Muscle layer of colon (tissue), 2 donors: Measurements from ENCODE around the gene THBS3.
"Not testable (repeated sequence)": the region's sequence is repeated elsewhere in the genome, so short reads cannot be mapped to it uniquely, and the experiment has no call there.

Experiments used
- H3K27ac ChIP-seq: one replicate; pipeline ENCODE4 v1.7.0; 2013; ENCODE audit warnings: low read depth, mild to moderate bottlenecking, low read length, moderate library complexity
- H3K27me3 ChIP-seq, 2 donors: one replicate each; pipeline ENCODE4 v1.7.0; 2013; ENCODE audit warnings: low read length in 2 of 2, mild to moderate bottlenecking in 2 of 2; ENCODE audit not compliant: insufficient read depth in 2 of 2, control insufficient read depth in 1 of 2
- H3K36me3 ChIP-seq: one replicate; pipeline ENCODE4 v1.7.0; 2013; ENCODE audit warnings: mild to moderate bottlenecking, low read length; ENCODE audit not compliant: insufficient read depth
- H3K4me1 ChIP-seq: one replicate; pipeline ENCODE4 v1.7.0; 2013; ENCODE audit warnings: mild to moderate bottlenecking, low read length; ENCODE audit not compliant: insufficient read depth
- H3K4me3 ChIP-seq, 2 donors: one replicate each; pipeline ENCODE4 v1.7.0; 2013; ENCODE audit warnings: low read length in 2 of 2, low read depth in 1 of 2, mild to moderate bottlenecking in 1 of 2, moderate library complexity in 1 of 2
- H3K9ac ChIP-seq: one replicate; pipeline ENCODE4 v1.7.0; 2013; ENCODE audit warnings: low read length
- H3K9me3 ChIP-seq: one replicate; pipeline ENCODE4 v1.7.0; 2013; ENCODE audit warnings: mild to moderate bottlenecking, low read length
- donor health status: abdominal sarcoma.
- donor health status: Adenocarcinoma of cecum.

Gene THBS3

DNA sequence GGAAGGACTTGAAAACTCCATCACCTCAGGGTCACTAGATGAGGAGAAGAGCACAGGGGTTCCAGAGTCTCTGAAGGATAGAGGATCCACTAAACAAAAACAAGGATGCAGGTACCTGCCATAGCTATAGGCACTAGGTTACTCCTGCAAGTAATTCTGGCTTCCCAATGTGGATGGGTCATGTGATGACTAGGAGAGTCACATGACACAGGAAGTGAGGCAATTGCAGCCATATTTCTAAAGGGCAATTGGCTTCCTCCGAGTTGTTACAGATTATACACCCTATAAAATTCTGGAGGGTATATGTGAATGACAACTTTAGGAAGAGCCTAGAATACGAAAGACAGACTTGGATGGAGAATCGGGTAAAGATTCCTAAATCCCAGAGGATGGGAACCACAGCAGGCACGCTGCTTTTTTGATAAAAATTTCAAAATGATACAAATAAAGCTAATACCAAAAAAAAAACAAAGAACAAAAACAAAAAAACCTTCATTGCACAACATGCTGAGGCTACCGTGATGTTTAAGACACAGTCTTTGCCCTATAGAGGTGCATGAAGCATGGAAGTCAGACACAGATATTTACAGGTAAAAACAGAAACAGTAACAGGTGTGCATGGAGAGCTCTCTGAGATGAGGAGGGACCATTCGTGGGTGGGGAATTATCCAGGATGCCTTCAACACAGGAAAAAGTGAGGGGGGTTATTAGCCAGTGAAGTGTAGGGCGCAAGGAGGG is 11.3 kb upstream of the THBS3 start:
- Histone ChIP-seq H3K36me3 (no peaks in the 10 kb centered on the region), H3K9ac (no peak overlapping the region), H3K27ac (no peak overlapping the region), H3K4me3 (peak overlapping the region in 1 of 2 donors; percentile 32), H3K4me1 (peaks cover 6% of the 10 kb centered on the region), H3K9me3 (no peaks in the 10 kb centered on the region), H3K27me3 (no peaks in the 10 kb centered on the region)

- H3K27ac ChIP-seq, H3K36me3 ChIP-seq, H3K27me3 ChIP-seq, H3K9ac ChIP-seq, H3K4me3 ChIP-seq, H3K9me3 ChIP-seq: not testable (repeated sequence)
- peaks cover 16% of the 10 kb centered on the region for H3K4me1 ChIP-seq
Observed at GRCh38 chr1:155214702-155215101, 7.0 kb upstream of the THBS3 start.

DNA sequence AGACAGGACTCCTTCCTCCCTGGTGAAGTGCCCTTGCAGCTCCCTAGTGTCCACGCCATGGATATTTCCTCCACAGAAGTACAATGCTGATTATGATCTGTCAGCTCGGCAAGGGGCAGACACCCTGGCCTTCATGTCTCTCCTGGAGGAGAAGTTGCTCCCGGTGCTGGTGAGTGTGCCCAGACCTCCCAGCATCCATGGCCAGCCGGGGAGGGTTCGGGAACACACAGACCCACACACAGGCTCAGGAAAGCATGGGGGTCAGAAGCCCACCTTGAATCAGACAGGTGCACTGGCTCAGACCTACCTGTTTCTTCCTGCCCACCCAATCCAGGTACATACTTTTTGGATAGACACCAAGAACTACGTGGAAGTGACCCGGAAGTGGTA is 4.3 kb upstream of the THBS3 start:
- H3K4me3 ChIP-seq, H3K27ac ChIP-seq, H3K27me3 ChIP-seq, H3K36me3 ChIP-seq, H3K9ac ChIP-seq, H3K9me3 ChIP-seq: not testable (repeated sequence)
- peaks cover 28% of the 10 kb centered on the region for H3K4me1 ChIP-seq

GRCh38 chr1:155211381-155212050 is 3.8 kb upstream of the THBS3 start:
- H3K4me1 ChIP-seq, result peaks cover 33% of the 10 kb centered on the region
- H3K4me3 ChIP-seq, H3K9ac ChIP-seq, H3K27ac ChIP-seq, H3K36me3 ChIP-seq, H3K27me3 ChIP-seq, H3K9me3 ChIP-seq: not testable (repeated sequence)

DNA sequence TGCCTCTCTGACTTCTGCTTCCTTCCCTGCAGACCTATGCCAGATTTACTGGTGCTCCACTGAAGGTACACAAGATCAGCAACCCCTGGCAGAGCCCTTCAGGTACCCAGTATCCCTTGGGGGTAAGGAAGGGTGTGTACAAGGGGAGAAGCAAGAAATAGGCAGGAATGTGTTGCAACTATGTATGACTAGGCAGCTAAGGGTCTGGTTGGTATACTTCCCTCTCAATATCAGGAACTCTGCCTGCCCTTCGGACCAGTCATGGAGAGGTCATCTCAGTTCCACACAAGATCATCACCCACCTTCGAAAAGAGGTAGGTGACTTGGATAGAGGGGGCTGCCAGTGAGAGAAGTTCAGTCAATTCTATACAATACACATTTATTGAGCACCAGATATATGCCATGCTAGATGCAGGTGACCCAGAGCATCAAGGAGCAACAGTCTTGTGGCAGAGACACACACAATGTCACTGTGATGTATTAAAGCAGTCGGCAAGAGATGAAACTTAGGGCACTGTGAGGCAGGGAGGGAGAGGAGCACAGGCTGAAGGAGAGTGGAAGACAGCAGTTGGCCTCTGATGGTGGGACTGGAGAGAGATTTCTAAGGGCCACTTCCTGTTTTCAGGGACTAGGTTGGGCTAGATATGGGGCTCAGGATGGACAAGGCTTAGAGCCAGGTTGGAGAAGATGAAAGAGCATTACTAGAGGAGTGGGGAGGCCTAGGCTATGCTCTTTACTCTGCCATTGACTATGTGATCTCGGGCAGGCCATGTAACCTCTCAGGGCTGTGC is 2.8 kb upstream of the THBS3 start:
- H3K9ac ChIP-seq, result no peak overlapping the region
- peaks cover 41% of the 10 kb centered on the region for H3K4me1 ChIP-seq
- H3K27ac ChIP-seq, result no peak overlapping the region
- no peaks in the 10 kb centered on the region for H3K9me3 ChIP-seq
- H3K27me3 ChIP-seq, result no peaks in the 10 kb centered on the region
- H3K4me3 ChIP-seq, result no peak overlapping the region
- H3K36me3 ChIP-seq, result peaks cover 9% of the 10 kb centered on the region

GRCh38 chr1:155209312-155209721 is 1.6 kb upstream of the THBS3 start:
- Histone ChIP-seq H3K27ac (peak overlapping the region; percentile 99), H3K27me3 (no peaks in the 10 kb centered on the region), H3K4me1 (peaks cover 41% of the 10 kb centered on the region), H3K36me3 (peaks cover 13% of the 10 kb centered on the region), H3K9ac (peak overlapping the region; percentile 69), H3K4me3 (peak overlapping the region; percentile 59 to 99), H3K9me3 (no peaks in the 10 kb centered on the region)

DNA sequence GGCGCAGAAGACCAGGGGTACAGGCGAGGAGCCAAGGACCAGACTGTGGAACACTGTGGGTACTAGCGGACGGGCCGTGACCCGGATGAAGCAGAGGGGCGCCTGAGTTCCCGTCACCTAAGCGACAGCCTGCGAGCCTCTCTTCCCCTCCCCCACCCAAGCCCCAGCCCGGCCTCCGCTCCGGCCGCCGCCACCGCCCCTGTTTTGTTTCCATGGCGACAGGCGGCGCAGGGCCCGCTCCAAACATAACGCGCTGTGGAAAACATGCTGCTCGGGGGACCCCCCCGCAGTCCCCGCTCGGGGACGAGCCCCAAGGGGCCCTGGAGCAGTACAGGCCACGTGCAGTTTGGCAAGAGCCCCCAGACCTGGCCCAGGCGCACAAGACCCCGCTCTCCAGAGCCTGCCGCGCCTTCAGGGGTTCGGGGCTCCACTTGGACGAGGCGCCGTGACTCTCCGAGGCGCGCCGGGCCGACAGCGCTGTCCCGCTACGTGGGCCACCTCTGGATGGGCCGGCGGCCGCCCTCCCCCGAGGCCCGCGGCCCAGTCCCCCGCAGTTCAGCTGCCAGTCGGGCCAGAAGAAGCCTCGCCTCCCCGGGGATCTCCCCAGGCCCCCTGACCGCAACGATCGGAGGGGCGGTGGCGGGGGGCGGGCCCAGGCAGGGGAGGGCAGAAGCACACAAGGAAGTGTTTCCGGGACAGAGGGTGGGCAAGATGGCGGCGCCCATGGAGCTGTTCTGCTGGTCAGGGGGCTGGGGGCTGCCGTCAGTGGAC is 1.0 kb upstream of the THBS3 start, which contains the start of gene MTX1:
MTX1 (plus strand) TSS at position 155 of the 771 bp plus-strand sequence; CDS start at position 265, 110 bp downstream.
- peak within 1 kb of the TSS; percentile 94 for H3K9ac ChIP-seq
- peaks cover 13% of the 10 kb centered on the region for H3K36me3 ChIP-seq
- H3K27ac ChIP-seq, result peak within 1 kb of the TSS; percentile 99
- H3K4me1 ChIP-seq, result peaks cover 41% of the 10 kb centered on the region
- no peaks in the 10 kb centered on the region for H3K27me3 ChIP-seq
- no peaks in the 10 kb centered on the region for H3K9me3 ChIP-seq
- H3K4me3 ChIP-seq, result peak within 1 kb of the TSS; percentile 62 to 99

- Histone ChIP-seq H3K9me3 (no peaks in the 10 kb centered on the region), H3K36me3 (peaks cover 26% of the 10 kb centered on the region), H3K27me3 (no peaks in the 10 kb centered on the region), H3K4me3 (peak overlapping the region; percentile 49 to 99), H3K27ac (peak overlapping the region; percentile 99), H3K9ac (peak overlapping the region; percentile 94), H3K4me1 (peaks cover 41% of the 10 kb centered on the region)
Observed at GRCh38 chr1:155206891-155207805, 549 bp downstream of the THBS3 start.

- H3K9ac ChIP-seq, result no peak overlapping the region
- H3K4me3 ChIP-seq, result no peak overlapping the region
- no peaks in the 10 kb centered on the region for H3K27me3 ChIP-seq
- H3K4me1 ChIP-seq, result peaks cover 41% of the 10 kb centered on the region
- H3K27ac ChIP-seq, result peak overlapping the region; percentile 15
- H3K36me3 ChIP-seq, result peaks cover 37% of the 10 kb centered on the region
- H3K9me3 ChIP-seq, result no peaks in the 10 kb centered on the region
Observed at GRCh38 chr1:155205969-155206593, 1.6 kb downstream of the THBS3 start.

GRCh38 chr1:155205035-155205434 is 2.7 kb downstream of the THBS3 start:
- H3K4me3 ChIP-seq, result no peak overlapping the region
- H3K36me3 ChIP-seq, result peaks cover 38% of the 10 kb centered on the region
- H3K4me1 ChIP-seq, result peaks cover 35% of the 10 kb centered on the region
- H3K27me3 ChIP-seq, result no peaks in the 10 kb centered on the region
- H3K27ac ChIP-seq, result no peak overlapping the region
- H3K9me3 ChIP-seq, result no peaks in the 10 kb centered on the region
- no peak overlapping the region for H3K9ac ChIP-seq
